GM23338 (cell line): ENCODE results near the gene XAB2.

Source experiments
- CREB1 ChIP-seq: fragments of 250-450 bp; sonication (Bioruptor Pico); IDR thresholded peaks from 2 replicates; pipeline ENCODE4 v1.5.0; 2020; ENCODE audit warnings: low read depth, mild to moderate bottlenecking, moderate library complexity
- EZH2 ChIP-seq: fragments of 200-600 bp; sonication (generic); IDR thresholded peaks from one replicate; pipeline ENCODE4 v1.8.0; 2017; ENCODE audit warnings: antibody characterized with exemption, mild to moderate bottlenecking, low read depth; ENCODE audit not compliant: unreplicated experiment
- EZH2phosphoT487 ChIP-seq: fragments of 200-600 bp; sonication (generic); IDR thresholded peaks from one replicate; pipeline ENCODE4 v1.8.1; 2018; ENCODE audit warnings: antibody characterized with exemption; ENCODE audit not compliant: unreplicated experiment
- JUNB ChIP-seq: IDR thresholded peaks from one replicate; pipeline ENCODE4 v1.6.1; 2016; ENCODE audit warnings: antibody characterized with exemption; ENCODE audit not compliant: unreplicated experiment
- NANOG ChIP-seq: IDR thresholded peaks from 2 replicates; pipeline ENCODE4 v1.6.1; 2016; ENCODE audit warnings: antibody characterized with exemption, borderline replicate concordance
- POLR2AphosphoS5 ChIP-seq: IDR thresholded peaks from 2 replicates; pipeline ENCODE4 v1.6.1; 2016; ENCODE audit warnings: antibody characterized with exemption, low read depth
- STAT1 ChIP-seq: IDR thresholded peaks from one replicate; pipeline ENCODE4 v1.6.1; 2016; ENCODE audit warnings: antibody characterized with exemption; ENCODE audit not compliant: unreplicated experiment
- ZNF114 ChIP-seq: fragments of 250-450 bp; sonication (Bioruptor Pico); IDR thresholded peaks from 2 replicates; pipeline ENCODE4 v1.5.0; 2020; ENCODE audit warnings: mild to moderate bottlenecking, moderate library complexity
- ZNF331 ChIP-seq: fragments of 250-450 bp; sonication (Bioruptor Pico); IDR thresholded peaks from 2 replicates; pipeline ENCODE4 v1.5.0; 2020; ENCODE audit warnings: low read depth, mild to moderate bottlenecking, moderate library complexity
- TF ChIP-seq, protein P1 (sequence below): IDR thresholded peaks from one replicate; pipeline ENCODE4 v1.6.1; 2018; ENCODE audit warnings: antibody characterized with exemption; ENCODE audit not compliant: unreplicated experiment
- TF ChIP-seq, protein P2 (sequence below): IDR thresholded peaks from 2 replicates; pipeline ENCODE4 v1.6.1; 2016; ENCODE audit warnings: antibody characterized with exemption
- TF ChIP-seq, protein P3 (sequence below), 2 experiments: fragments of 200-600 bp in 1 of 2; sonication (generic) in 1 of 2; conservative IDR thresholded peaks; 2 replicates each; pipeline versions ENCODE4 v1.5.1 to v1.6.1; 2016 to 2017; ENCODE audit warnings: antibody characterized with exemption in 2 of 2, low read depth in 2 of 2, mild to moderate bottlenecking in 2 of 2, moderate library complexity in 1 of 2
- TF ChIP-seq, protein P4 (sequence below): fragments of 250-450 bp; sonication (Bioruptor Pico); IDR thresholded peaks from 2 replicates; pipeline ENCODE4 v1.5.0; 2020; ENCODE audit warnings: mild to moderate bottlenecking, moderate library complexity

DNA sequence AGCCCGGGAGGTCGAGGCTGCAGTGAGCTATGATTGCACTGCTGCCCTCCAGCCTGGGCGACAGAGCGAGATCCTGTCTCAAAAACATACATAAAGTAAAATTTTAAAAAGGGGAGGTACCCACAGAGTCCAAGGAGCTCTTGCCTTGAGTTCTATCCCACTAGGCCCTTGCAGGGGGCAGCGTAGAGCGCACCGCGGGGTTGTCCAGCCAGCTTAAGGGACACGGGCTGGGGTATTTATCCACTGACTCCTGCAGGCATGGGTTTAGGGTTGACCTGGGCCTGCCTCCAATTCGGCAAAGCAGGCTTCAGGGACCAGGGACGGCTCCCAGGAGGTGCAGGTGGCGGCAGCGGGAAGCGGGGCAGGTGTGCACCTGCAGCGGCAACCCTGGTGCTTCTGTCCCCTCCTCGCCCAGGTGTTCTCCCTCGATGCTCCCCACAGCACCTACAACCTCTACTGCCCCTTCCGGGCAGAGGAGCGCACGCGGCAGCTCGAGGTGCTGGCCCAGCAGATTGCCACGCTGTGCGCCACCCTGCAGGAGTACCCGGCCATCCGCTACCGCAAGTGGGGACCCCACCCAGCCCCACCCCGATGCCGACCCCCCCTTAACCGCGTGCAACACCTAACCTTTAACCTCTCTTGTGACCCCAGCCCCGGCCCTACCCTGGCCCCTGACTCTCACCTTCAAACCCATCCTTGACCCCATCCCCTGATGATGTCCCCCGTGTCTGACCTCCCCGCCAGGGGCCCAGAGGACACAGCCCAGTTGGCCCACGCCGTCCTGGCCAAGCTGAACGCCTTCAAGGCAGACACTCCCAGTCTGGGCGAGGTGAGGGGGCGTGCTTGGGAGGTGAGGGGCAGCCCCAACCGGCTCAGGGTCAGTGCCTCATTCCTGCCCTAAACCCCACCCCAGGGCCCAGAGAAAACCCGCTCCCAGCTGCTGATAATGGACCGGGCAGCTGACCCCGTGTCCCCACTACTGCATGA, 12.2 kb upstream of the XAB2 start:
- TF ChIP-seq, protein P1, sequence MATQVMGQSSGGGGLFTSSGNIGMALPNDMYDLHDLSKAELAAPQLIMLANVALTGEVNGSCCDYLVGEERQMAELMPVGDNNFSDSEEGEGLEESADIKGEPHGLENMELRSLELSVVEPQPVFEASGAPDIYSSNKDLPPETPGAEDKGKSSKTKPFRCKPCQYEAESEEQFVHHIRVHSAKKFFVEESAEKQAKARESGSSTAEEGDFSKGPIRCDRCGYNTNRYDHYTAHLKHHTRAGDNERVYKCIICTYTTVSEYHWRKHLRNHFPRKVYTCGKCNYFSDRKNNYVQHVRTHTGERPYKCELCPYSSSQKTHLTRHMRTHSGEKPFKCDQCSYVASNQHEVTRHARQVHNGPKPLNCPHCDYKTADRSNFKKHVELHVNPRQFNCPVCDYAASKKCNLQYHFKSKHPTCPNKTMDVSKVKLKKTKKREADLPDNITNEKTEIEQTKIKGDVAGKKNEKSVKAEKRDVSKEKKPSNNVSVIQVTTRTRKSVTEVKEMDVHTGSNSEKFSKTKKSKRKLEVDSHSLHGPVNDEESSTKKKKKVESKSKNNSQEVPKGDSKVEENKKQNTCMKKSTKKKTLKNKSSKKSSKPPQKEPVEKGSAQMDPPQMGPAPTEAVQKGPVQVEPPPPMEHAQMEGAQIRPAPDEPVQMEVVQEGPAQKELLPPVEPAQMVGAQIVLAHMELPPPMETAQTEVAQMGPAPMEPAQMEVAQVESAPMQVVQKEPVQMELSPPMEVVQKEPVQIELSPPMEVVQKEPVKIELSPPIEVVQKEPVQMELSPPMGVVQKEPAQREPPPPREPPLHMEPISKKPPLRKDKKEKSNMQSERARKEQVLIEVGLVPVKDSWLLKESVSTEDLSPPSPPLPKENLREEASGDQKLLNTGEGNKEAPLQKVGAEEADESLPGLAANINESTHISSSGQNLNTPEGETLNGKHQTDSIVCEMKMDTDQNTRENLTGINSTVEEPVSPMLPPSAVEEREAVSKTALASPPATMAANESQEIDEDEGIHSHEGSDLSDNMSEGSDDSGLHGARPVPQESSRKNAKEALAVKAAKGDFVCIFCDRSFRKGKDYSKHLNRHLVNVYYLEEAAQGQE, result no peak
- TF ChIP-seq, protein P2, sequence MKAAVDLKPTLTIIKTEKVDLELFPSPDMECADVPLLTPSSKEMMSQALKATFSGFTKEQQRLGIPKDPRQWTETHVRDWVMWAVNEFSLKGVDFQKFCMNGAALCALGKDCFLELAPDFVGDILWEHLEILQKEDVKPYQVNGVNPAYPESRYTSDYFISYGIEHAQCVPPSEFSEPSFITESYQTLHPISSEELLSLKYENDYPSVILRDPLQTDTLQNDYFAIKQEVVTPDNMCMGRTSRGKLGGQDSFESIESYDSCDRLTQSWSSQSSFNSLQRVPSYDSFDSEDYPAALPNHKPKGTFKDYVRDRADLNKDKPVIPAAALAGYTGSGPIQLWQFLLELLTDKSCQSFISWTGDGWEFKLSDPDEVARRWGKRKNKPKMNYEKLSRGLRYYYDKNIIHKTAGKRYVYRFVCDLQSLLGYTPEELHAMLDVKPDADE, result no peak
- TF ChIP-seq, protein P3, sequence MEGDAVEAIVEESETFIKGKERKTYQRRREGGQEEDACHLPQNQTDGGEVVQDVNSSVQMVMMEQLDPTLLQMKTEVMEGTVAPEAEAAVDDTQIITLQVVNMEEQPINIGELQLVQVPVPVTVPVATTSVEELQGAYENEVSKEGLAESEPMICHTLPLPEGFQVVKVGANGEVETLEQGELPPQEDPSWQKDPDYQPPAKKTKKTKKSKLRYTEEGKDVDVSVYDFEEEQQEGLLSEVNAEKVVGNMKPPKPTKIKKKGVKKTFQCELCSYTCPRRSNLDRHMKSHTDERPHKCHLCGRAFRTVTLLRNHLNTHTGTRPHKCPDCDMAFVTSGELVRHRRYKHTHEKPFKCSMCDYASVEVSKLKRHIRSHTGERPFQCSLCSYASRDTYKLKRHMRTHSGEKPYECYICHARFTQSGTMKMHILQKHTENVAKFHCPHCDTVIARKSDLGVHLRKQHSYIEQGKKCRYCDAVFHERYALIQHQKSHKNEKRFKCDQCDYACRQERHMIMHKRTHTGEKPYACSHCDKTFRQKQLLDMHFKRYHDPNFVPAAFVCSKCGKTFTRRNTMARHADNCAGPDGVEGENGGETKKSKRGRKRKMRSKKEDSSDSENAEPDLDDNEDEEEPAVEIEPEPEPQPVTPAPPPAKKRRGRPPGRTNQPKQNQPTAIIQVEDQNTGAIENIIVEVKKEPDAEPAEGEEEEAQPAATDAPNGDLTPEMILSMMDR (conservative IDR thresholded peaks at IDR 0.05; ENCODE audit: low read depth in 2 of 2), result peak; percentile 51 to 56
- TF ChIP-seq EZH2 (no peak), ZNF331 (CRISPR knock-in tag) (no peak), POLR2AphosphoS5 (no peak), EZH2phosphoT487 (no peak), CREB1 (CRISPR knock-in tag) (no peak), JUNB (no peak), ZNF114 (no peak), STAT1 (no peak), NANOG (no peak)
- TF ChIP-seq, protein P4, sequence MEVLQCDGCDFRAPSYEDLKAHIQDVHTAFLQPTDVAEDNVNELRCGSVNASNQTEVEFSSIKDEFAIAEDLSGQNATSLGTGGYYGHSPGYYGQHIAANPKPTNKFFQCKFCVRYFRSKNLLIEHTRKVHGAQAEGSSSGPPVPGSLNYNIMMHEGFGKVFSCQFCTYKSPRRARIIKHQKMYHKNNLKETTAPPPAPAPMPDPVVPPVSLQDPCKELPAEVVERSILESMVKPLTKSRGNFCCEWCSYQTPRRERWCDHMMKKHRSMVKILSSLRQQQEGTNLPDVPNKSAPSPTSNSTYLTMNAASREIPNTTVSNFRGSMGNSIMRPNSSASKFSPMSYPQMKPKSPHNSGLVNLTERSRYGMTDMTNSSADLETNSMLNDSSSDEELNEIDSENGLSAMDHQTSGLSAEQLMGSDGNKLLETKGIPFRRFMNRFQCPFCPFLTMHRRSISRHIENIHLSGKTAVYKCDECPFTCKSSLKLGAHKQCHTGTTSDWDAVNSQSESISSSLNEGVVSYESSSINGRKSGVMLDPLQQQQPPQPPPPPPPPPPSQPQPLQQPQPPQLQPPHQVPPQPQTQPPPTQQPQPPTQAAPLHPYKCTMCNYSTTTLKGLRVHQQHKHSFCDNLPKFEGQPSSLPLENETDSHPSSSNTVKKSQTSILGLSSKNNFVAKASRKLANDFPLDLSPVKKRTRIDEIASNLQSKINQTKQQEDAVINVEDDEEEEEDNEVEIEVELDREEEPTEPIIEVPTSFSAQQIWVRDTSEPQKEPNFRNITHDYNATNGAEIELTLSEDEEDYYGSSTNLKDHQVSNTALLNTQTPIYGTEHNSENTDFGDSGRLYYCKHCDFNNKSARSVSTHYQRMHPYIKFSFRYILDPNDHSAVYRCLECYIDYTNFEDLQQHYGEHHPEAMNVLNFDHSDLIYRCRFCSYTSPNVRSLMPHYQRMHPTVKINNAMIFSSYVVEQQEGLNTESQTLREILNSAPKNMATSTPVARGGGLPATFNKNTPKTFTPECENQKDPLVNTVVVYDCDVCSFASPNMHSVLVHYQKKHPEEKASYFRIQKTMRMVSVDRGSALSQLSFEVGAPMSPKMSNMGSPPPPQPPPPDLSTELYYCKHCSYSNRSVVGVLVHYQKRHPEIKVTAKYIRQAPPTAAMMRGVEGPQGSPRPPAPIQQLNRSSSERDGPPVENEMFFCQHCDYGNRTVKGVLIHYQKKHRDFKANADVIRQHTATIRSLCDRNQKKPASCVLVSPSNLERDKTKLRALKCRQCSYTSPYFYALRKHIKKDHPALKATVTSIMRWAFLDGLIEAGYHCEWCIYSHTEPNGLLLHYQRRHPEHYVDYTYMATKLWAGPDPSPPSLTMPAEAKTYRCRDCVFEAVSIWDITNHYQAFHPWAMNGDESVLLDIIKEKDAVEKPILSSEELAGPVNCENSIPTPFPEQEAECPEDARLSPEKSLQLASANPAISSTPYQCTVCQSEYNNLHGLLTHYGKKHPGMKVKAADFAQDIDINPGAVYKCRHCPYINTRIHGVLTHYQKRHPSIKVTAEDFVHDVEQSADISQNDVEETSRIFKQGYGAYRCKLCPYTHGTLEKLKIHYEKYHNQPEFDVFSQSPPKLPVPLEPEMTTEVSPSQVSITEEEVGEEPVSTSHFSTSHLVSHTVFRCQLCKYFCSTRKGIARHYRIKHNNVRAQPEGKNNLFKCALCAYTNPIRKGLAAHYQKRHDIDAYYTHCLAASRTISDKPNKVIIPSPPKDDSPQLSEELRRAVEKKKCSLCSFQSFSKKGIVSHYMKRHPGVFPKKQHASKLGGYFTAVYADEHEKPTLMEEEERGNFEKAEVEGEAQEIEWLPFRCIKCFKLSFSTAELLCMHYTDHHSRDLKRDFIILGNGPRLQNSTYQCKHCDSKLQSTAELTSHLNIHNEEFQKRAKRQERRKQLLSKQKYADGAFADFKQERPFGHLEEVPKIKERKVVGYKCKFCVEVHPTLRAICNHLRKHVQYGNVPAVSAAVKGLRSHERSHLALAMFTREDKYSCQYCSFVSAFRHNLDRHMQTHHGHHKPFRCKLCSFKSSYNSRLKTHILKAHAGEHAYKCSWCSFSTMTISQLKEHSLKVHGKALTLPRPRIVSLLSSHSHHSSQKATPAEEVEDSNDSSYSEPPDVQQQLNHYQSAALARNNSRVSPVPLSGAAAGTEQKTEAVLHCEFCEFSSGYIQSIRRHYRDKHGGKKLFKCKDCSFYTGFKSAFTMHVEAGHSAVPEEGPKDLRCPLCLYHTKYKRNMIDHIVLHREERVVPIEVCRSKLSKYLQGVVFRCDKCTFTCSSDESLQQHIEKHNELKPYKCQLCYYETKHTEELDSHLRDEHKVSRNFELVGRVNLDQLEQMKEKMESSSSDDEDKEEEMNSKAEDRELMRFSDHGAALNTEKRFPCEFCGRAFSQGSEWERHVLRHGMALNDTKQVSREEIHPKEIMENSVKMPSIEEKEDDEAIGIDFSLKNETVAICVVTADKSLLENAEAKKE (CRISPR knock-in tag), result no peak
